ENCODE measurements around the gene RNF213. TPM values are rescaled to one million over a fixed set of nuclear protein-coding genes. Genes with fewer than 3 reads are reported as not detected.

RNF213 gene
- total RNA-seq, 1 experiment from 2014 or later: 44.5 TPM

- TF ChIP-seq REST (IDR thresholded peaks at IDR 0.05; ENCODE audit: low read depth) (no peak), SRF (IDR thresholded peaks at IDR 0.05; ENCODE audit: low read depth) (no peak), TCF7L2 (IDR thresholded peaks at IDR 0.05; ENCODE audit: borderline replicate concordance, extremely low read depth, insufficient read depth, insufficient read length) (no peak), POLR2A (IDR thresholded peaks at IDR 0.05; ENCODE audit: borderline replicate concordance, extremely low read depth, insufficient read depth, insufficient read length) (no peak), YY1 (IDR thresholded peaks at IDR 0.05; ENCODE audit: extremely low read depth, insufficient replicate concordance, low read depth, low read length) (no peak), CEBPB (IDR thresholded peaks at IDR 0.05; ENCODE audit: low read depth) (no peak), FOSL1 (IDR thresholded peaks at IDR 0.05; ENCODE audit: low read depth) (no peak)
These were observed 43.2 kb downstream of the RNF213 start (continued) for GRCh38 chr17:80303824-80304223.

GRCh38 chr17:80307994-80308691 is 47.5 kb downstream of the RNF213 start:
- DNase-seq (ENCODE audit: low read depth, low spot score): no peak
- CTCF ChIA-PET: no interaction called here
- H3K36me3 ChIP-seq (ENCODE audit: control insufficient read depth in 1 of 2, insufficient read depth in 2 of 2, low read length in 2 of 2): peaks cover 4 to 9% of the 10 kb centered on the region in 2 experiments; a peak in 2 of 4 replicates
- intact Hi-C loops (cut with micrococcal nuclease): no loop called here
- RAD21 ChIA-PET (ENCODE audit: low non-redundant PET in 1 of 2, low total read pairs in 2 of 2, uncharacterized antibody in 2 of 2, unreplicated experiment in 2 of 2): no interaction called here
- H4K20me1 ChIP-seq (ENCODE audit: insufficient read depth): no peaks in the 10 kb centered on the region
- H3K4me1 ChIP-seq (ENCODE audit: control insufficient read depth in 1 of 2, insufficient read depth in 2 of 2, low read length in 2 of 2): no peaks in the 10 kb centered on the region
- H3K4me3 ChIP-seq (replicated peaks in 1 of 2; ENCODE audit: low read depth in 1 of 2, low read length in 2 of 2): no peak overlapping the region
- no peak; the same call in 1 of the 2 replicates for ATAC-seq
- H3K9ac ChIP-seq (ENCODE audit: low read length): no peak overlapping the region
- peaks cover 0 to 6% of the 10 kb centered on the region in 2 experiments; a peak in 1 of 4 replicates for H3K9me3 ChIP-seq (ENCODE audit: control insufficient read depth in 1 of 2, insufficient read depth in 1 of 2, low read depth in 1 of 2, low read length in 2 of 2)
- no peak overlapping the region for H3K27ac ChIP-seq (ENCODE audit: low read depth, low read length)
- no peak for TF ChIP-seq ATF3 (IDR thresholded peaks at IDR 0.05)
- no peak for TF ChIP-seq ZBTB33 (IDR thresholded peaks at IDR 0.05; ENCODE audit: extremely low read depth, insufficient replicate concordance, low read length)
- no peak for TF ChIP-seq RAD21 (IDR thresholded peaks at IDR 0.05; ENCODE audit: low read depth)
- no peak for TF ChIP-seq SRF (IDR thresholded peaks at IDR 0.05; ENCODE audit: low read depth)
- TF ChIP-seq CTCF (IDR thresholded peaks at IDR 0.05 in 2 of 3, conservative IDR thresholded peaks at IDR 0.05 in 1 of 3; ENCODE audit: borderline replicate concordance in 1 of 3, insufficient read depth in 1 of 3, low read depth in 2 of 3, low read length in 2 of 3): no peak
- no peak for TF ChIP-seq SIN3A (IDR thresholded peaks at IDR 0.05; ENCODE audit: low read depth)
- no peak for TF ChIP-seq POLR2AphosphoS5 (IDR thresholded peaks at IDR 0.05; ENCODE audit: low read depth, low read length)
- TF ChIP-seq CBX3 (IDR thresholded peaks at IDR 0.05; ENCODE audit: low read depth): no peak
- H3K27me3 ChIP-seq (ENCODE audit: insufficient read depth, low read length): no peaks in the 10 kb centered on the region
- H3K4me2 ChIP-seq (ENCODE audit: low read length): no peak overlapping the region
- H2AFZ ChIP-seq (ENCODE audit: low read depth, low read length, poor library complexity, severe bottlenecking): no peak overlapping the region
- no peaks in the 10 kb centered on the region for H3K79me2 ChIP-seq (ENCODE audit: insufficient read depth, low read length)
- POLR2A ChIA-PET: no interaction called here
- no peaks in the 10 kb centered on the region for H3K9me2 ChIP-seq (ENCODE audit: insufficient read depth)
- no TSS peak for BruUV-seq (replicated peaks)
